Type B pancreatic cell (in vitro differentiated cells): Measurements from ENCODE around the gene LRRC74B. TPM values are rescaled to one million over a fixed set of nuclear protein-coding genes. Genes with fewer than 3 reads are reported as not detected.
"Not testable (repeated sequence)": the region's sequence is repeated elsewhere in the genome, so short reads cannot be mapped to it uniquely, and the experiment has no call there.

Experiments
- DNase-seq: peaks from one replicate; pipeline ENCODE4 v3.0.0; 2021; ENCODE audit warnings: mixed read lengths; ENCODE audit not compliant: unreplicated experiment; ENCODE audit errors: extremely low spot score
- H3K27ac Mint-ChIP-seq: 2 replicates; pipeline ENCODE4 v1.8.0; 2021; ENCODE audit warnings: mild to moderate bottlenecking, mixed read lengths
- H3K27me3 Mint-ChIP-seq: 2 replicates; pipeline ENCODE4 v1.8.0; 2021; ENCODE audit warnings: mixed read lengths
- H3K36me3 Mint-ChIP-seq: 2 replicates; pipeline ENCODE4 v1.8.0; 2021; ENCODE audit warnings: mixed read lengths
- H3K4me1 Mint-ChIP-seq: one replicate; pipeline ENCODE4 v1.8.0; 2021; ENCODE audit warnings: mixed read lengths; ENCODE audit not compliant: unreplicated experiment
- H3K4me3 Mint-ChIP-seq: 2 replicates; pipeline ENCODE4 v1.8.0; 2021; ENCODE audit warnings: mild to moderate bottlenecking, mixed read lengths
- H3K9me3 Mint-ChIP-seq: 2 replicates; pipeline ENCODE4 v1.8.0; 2021; ENCODE audit warnings: mixed read lengths
- CTCF ChIP-seq: fragments of 200-600 bp; sonication (generic); conservative IDR thresholded peaks from 2 replicates; pipeline ENCODE4 v1.5.0; 2021; ENCODE audit warnings: antibody characterized with exemption, mild to moderate bottlenecking
- total RNA-seq: library from RNA; stranded (reverse); gene quantifications from 2 replicates; pipeline ENCODE4 v1.2.1, GENCODE V29; 2021; ENCODE audit warnings: low replicate concordance

Gene LRRC74B
- total RNA-seq, 1 donor from 2014 or later, result 0.65 TPM

- no peak overlapping the region for H3K27ac Mint-ChIP-seq
- H3K4me1 Mint-ChIP-seq, result no peaks in the 10 kb centered on the region
- H3K27me3 Mint-ChIP-seq, result peaks cover 3% of the 10 kb centered on the region
- no peaks in the 10 kb centered on the region for H3K9me3 Mint-ChIP-seq
- no peak for TF ChIP-seq CTCF
- H3K36me3 Mint-ChIP-seq, result no peaks in the 10 kb centered on the region
- H3K4me3 Mint-ChIP-seq, result no peak overlapping the region
- no peak for DNase-seq
These were observed 21.5 kb downstream of the LRRC74B start for GRCh38 chr22:21067075-21067900.

- Mint-ChIP-seq H3K36me3 (no peaks in the 10 kb centered on the region), H3K4me3 (no peak overlapping the region), H3K9me3 (no peaks in the 10 kb centered on the region), H3K27me3 (peaks cover 3% of the 10 kb centered on the region), H3K4me1 (no peaks in the 10 kb centered on the region), H3K27ac (no peak overlapping the region)
- no peak for DNase-seq
- no peak for TF ChIP-seq CTCF
These were observed 22.3 kb downstream of the LRRC74B start for GRCh38 chr22:21067901-21068680.

- TF ChIP-seq CTCF, result no peak
- Mint-ChIP-seq H3K36me3 (no peaks in the 10 kb centered on the region), H3K4me1 (no peaks in the 10 kb centered on the region), H3K9me3 (no peaks in the 10 kb centered on the region), H3K4me3 (no peak overlapping the region), H3K27ac (no peak overlapping the region), H3K27me3 (peaks cover 3% of the 10 kb centered on the region)
- DNase-seq, result no peak
These were observed 23.0 kb downstream of the LRRC74B start for GRCh38 chr22:21068681-21069276.

GRCh38 chr22:21069375-21069774 lies 23.6 kb downstream of the LRRC74B start:
- Mint-ChIP-seq H3K4me3 (no peak overlapping the region), H3K36me3 (no peaks in the 10 kb centered on the region), H3K9me3 (no peaks in the 10 kb centered on the region), H3K27ac (no peak overlapping the region), H3K27me3 (peaks cover 3% of the 10 kb centered on the region), H3K4me1 (no peaks in the 10 kb centered on the region)
- DNase-seq, result no peak
- no peak for TF ChIP-seq CTCF

- no peaks in the 10 kb centered on the region for H3K9me3 Mint-ChIP-seq
- H3K4me3 Mint-ChIP-seq, result no peak overlapping the region
- H3K27me3 Mint-ChIP-seq, result no peaks in the 10 kb centered on the region
- H3K27ac Mint-ChIP-seq, result no peak overlapping the region
- H3K4me1 Mint-ChIP-seq, result no peaks in the 10 kb centered on the region
- no peaks in the 10 kb centered on the region for H3K36me3 Mint-ChIP-seq
- DNase-seq, result no peak
- no peak for TF ChIP-seq CTCF
These were observed 25.2 kb downstream of the LRRC74B start for GRCh38 chr22:21070690-21071615.

- DNase-seq, H3K4me1 Mint-ChIP-seq, H3K36me3 Mint-ChIP-seq, H3K9me3 Mint-ChIP-seq, H3K4me3 Mint-ChIP-seq, H3K27me3 Mint-ChIP-seq: not testable (repeated sequence)
- peak overlapping the region; percentile 34 for H3K27ac Mint-ChIP-seq
These were observed 26.1 kb downstream of the LRRC74B start for GRCh38 chr22:21071796-21072195.
